H1 (cell line): ENCODE data around the gene CYB561.

Experiments used
- ATF3 ChIP-seq: IDR thresholded peaks from 2 replicates; pipeline ENCODE4 v1.6.1; 2011; ENCODE audit warnings: low read depth, mild to moderate bottlenecking, low read length; ENCODE audit not compliant: insufficient read depth
- CTCF ChIP-seq, 3 experiments: IDR thresholded peaks; 1 replicate in 2 of 3; 2 replicates in 1 of 3; pipeline versions ENCODE4 v1.5.1 to v1.6.1; 2011; ENCODE audit warnings: low read length in 3 of 3, mild to moderate bottlenecking in 3 of 3, inconsistent platforms in 2 of 3, low read depth in 1 of 3, moderate library complexity in 1 of 3; ENCODE audit not compliant: insufficient read depth in 1 of 3; ENCODE audit errors: control extremely low read depth in 1 of 3
- POLR2A ChIP-seq, 2 experiments: IDR thresholded peaks; 1 replicate in 1 of 2; 2 replicates in 1 of 2; pipeline ENCODE4 v1.6.1; 2011; ENCODE audit warnings: low read depth in 2 of 2, low read length in 2 of 2, mild to moderate bottlenecking in 2 of 2; ENCODE audit errors: control extremely low read depth in 1 of 2
- POLR2AphosphoS5 ChIP-seq: IDR thresholded peaks from 2 replicates; pipeline ENCODE4 v1.6.1; 2011; ENCODE audit warnings: low read depth, low read length
- YY1 ChIP-seq: IDR thresholded peaks from 2 replicates; pipeline ENCODE4 v1.6.1; 2011; ENCODE audit warnings: low read depth, mild to moderate bottlenecking, low read length

- TF ChIP-seq ATF3 (no peak), CTCF (IDR thresholded peaks at IDR 0.05; ENCODE audit: control extremely low read depth in 1 of 3, insufficient read depth in 1 of 3, low read depth in 1 of 3, low read length in 3 of 3) (no peak), POLR2AphosphoS5 (no peak), POLR2A (IDR thresholded peaks at IDR 0.05; ENCODE audit: control extremely low read depth in 1 of 2, low read depth in 2 of 2, low read length in 2 of 2) (no peak), YY1 (no peak)
Measured at GRCh38 chr17:63481488-63481870, 35.4 kb upstream of the CYB561 start.
